SK-N-MC (cell line): ENCODE data around the gene C4orf33.

Source experiments
- DNase-seq: peaks from one replicate; pipeline ENCODE4 v3.0.0-alpha.2; 2011; ENCODE audit warnings: low read depth, low spot score
- H3K27ac ChIP-seq: fragments of 200-600 bp; sonication (generic); 2 replicates; pipeline ENCODE4 v1.5.1; 2016; ENCODE audit warnings: mixed run types
- H3K36me3 ChIP-seq: fragments of 200-600 bp; sonication (generic); 2 replicates; pipeline ENCODE4 v1.6.1; 2017; ENCODE audit warnings: antibody characterized with exemption, low read length, mixed read lengths; ENCODE audit not compliant: insufficient read depth
- H3K4me3 ChIP-seq: fragments of 200-600 bp; sonication (generic); 2 replicates; pipeline ENCODE4 v1.5.1; 2016
- H3K9ac ChIP-seq: fragments of 200-600 bp; sonication (generic); 2 replicates; pipeline ENCODE4 v1.8.0; 2017; ENCODE audit warnings: mixed run types, mixed read lengths; ENCODE audit not compliant: insufficient read length
- H3K9me3 ChIP-seq: fragments of 200-600 bp; sonication (generic); 2 replicates; pipeline ENCODE4 v1.6.1; 2017; ENCODE audit warnings: low read depth, mild to moderate bottlenecking, antibody characterized with exemption, low read length, moderate library complexity, mixed read lengths
- EZH2 ChIP-seq: fragments of 200-600 bp; sonication (generic); IDR thresholded peaks from one replicate; pipeline ENCODE4 v1.6.1; 2017; ENCODE audit warnings: antibody characterized with exemption
- FOXP2 ChIP-seq: optimal IDR thresholded peaks from 2 replicates; pipeline ENCODE3; 2011; ENCODE audit warnings: mild to moderate bottlenecking, moderate library complexity; ENCODE audit not compliant: insufficient read depth; ENCODE audit errors: extremely low read length, control extremely low read depth
- POLR2AphosphoS5 ChIP-seq: IDR thresholded peaks from 2 replicates; pipeline ENCODE4 v1.6.1; 2012; ENCODE audit warnings: mild to moderate bottlenecking, low read depth, low read length, borderline replicate concordance

Gene C4orf33

GRCh38 chr4:129162450-129162849, 66.5 kb downstream of the C4orf33 start:
- no peaks in the 10 kb centered on the region for H3K36me3 ChIP-seq
- H3K27ac ChIP-seq, result no peak overlapping the region
- no peak for DNase-seq

GRCh38 chr4:129163427-129163826, 67.5 kb downstream of the C4orf33 start:
- no peaks in the 10 kb centered on the region for H3K9me3 ChIP-seq
- H3K9ac ChIP-seq, result no peak overlapping the region
- no peak overlapping the region for H3K4me3 ChIP-seq
- DNase-seq, result no peak
- TF ChIP-seq FOXP2 (no peak), POLR2AphosphoS5 (no peak), EZH2 (no peak)
- H3K36me3 ChIP-seq, result no peaks in the 10 kb centered on the region
- H3K27ac ChIP-seq, result no peak overlapping the region

More at GRCh38 chr4:129162450-129162849, 66.5 kb downstream of the C4orf33 start:
- H3K9ac ChIP-seq, result no peak overlapping the region
- no peak for TF ChIP-seq POLR2AphosphoS5
- no peak for TF ChIP-seq FOXP2
- TF ChIP-seq EZH2, result no peak
- H3K9me3 ChIP-seq, result no peaks in the 10 kb centered on the region
- H3K4me3 ChIP-seq, result no peak overlapping the region

- TF ChIP-seq POLR2AphosphoS5, result no peak
- no peak for TF ChIP-seq EZH2
- no peak for TF ChIP-seq FOXP2
- DNase-seq, result no peak
- Histone ChIP-seq H3K4me3 (no peak overlapping the region), H3K36me3 (no peaks in the 10 kb centered on the region), H3K27ac (no peak overlapping the region), H3K9me3 (no peaks in the 10 kb centered on the region), H3K9ac (no peak overlapping the region)
These were observed 68.3 kb downstream of the C4orf33 start for GRCh38 chr4:129164243-129164642.
